GM12872 (cell line): ENCODE results near the gene CYP17A1.

Source experiments
- CTCF ChIP-seq: IDR thresholded peaks from 3 replicates; pipeline ENCODE4 v1.5.1; 2011; ENCODE audit warnings: low read depth, mild to moderate bottlenecking, low read length, moderate library complexity; ENCODE audit not compliant: insufficient read depth

Gene CYP17A1

GRCh38 chr10:102781090-102781920, 55.9 kb downstream of the CYP17A1 start:
- no peak for TF ChIP-seq CTCF
